GM12864 (cell line): ENCODE results near the gene KLHL33.

Source experiments
- DNase-seq: peaks from one replicate; pipeline ENCODE4 v3.0.0-alpha.2; 2011; ENCODE audit warnings: low read depth
- H3K4me3 ChIP-seq: 2 replicates; pipeline ENCODE4 v1.5.1; 2011; ENCODE audit warnings: mild to moderate bottlenecking, low read depth, low read length, control low read depth
- TF ChIP-seq, protein P1 (sequence below): IDR thresholded peaks from 2 replicates; pipeline ENCODE4 v1.5.1; 2011; ENCODE audit warnings: low read depth, mild to moderate bottlenecking, moderate library complexity, low read length, control low read depth, inconsistent platforms; ENCODE audit errors: missing control alignments

KLHL33 gene

DNA sequence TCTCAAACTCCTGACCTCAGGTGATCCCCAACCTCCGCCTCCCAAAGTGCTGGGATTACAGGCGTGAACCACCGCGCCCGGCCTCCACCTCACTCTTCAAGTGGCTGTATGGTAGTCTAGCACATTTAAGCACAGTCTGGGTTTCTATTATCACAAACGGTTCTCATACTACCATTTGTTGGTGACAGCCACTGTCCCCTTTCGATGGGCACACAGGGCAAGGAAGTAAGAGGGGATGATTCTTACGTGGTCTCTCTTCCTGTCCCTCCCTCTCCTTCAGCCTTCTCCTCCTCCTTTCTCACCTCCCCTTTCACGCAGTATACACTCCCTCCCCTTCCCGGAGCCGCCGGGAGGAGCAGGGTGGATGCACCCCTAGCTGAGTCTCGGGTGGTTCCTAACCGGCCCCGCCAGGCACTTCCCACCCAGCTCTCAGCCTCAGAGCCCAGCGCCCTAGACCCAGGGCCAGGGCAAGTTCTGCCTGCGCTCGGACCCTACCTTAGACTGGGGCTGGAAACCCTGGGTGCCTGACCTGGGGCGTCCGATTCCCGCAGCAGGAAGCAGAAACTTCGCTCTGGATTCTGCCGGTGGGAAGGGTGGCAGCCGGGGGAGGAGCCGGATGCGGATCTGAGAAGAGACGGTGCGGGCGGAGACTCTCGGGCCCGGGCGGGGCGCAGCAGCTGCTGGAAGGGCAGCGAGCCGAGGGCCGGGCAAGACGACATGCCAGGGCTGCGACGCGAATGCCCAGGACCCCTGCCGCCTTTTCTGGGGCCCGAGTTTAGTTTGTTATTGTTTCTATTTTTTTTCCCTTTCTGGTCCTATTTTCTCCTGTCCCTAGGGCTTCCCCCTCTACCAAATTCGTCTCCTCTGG, 22.9 kb downstream of the KLHL33 start, which contains the start of gene TEP1:
Gene TEP1, minus strand, starts transcription at position 626 of the 868 bp plus-strand sequence. CDS start 5,062 bp downstream, outside the sequence.
- H3K4me3 ChIP-seq: peak within 1 kb of the TSS; percentile 83
- TF ChIP-seq, protein P1, sequence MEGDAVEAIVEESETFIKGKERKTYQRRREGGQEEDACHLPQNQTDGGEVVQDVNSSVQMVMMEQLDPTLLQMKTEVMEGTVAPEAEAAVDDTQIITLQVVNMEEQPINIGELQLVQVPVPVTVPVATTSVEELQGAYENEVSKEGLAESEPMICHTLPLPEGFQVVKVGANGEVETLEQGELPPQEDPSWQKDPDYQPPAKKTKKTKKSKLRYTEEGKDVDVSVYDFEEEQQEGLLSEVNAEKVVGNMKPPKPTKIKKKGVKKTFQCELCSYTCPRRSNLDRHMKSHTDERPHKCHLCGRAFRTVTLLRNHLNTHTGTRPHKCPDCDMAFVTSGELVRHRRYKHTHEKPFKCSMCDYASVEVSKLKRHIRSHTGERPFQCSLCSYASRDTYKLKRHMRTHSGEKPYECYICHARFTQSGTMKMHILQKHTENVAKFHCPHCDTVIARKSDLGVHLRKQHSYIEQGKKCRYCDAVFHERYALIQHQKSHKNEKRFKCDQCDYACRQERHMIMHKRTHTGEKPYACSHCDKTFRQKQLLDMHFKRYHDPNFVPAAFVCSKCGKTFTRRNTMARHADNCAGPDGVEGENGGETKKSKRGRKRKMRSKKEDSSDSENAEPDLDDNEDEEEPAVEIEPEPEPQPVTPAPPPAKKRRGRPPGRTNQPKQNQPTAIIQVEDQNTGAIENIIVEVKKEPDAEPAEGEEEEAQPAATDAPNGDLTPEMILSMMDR: no peak
- DNase-seq: no peak

DNA sequence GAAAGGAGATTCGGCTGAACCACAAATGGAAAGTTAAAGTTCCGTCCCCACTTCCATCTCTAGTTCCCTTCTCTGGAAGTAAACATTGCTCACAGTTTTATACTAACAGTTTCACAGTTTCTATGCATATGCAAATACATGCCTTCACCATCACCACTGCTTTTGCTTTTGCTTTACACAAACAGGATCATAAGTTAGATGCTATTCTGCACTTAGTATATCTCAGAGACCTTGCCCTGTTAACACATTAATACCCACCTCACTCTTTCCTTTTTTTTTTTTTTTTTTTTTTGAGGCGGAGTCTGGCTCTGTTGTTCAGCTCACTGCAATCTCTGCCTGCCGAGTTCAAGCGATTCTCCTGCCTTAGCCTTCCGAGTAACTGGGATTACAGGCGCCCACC, 23.6 kb downstream of the KLHL33 start:
- peak overlapping the region; percentile 83 for H3K4me3 ChIP-seq
- TF ChIP-seq, protein P1: no peak
- no peak for DNase-seq

DNA sequence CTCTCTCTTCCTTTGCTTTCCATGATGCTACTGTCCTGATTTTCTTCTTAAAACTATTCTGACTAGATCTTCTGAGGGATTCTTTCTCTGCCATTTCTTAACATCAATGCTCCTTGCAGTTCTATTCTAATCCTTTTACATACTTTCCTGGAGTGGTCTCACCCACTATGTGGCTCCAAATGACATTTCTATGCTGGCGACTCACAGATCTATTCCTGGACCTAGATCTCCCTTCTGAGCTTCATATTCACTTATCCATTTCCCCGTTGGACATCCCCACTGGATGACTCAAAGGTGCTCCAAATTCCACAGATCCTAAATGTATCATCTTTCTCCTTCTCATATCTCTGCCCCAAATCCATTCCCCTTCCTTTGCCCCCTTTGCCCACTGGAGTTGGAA, 26.7 kb downstream of the KLHL33 start:
- no peak overlapping the region for H3K4me3 ChIP-seq
- TF ChIP-seq, protein P1: no peak
- no peak for DNase-seq

DNA sequence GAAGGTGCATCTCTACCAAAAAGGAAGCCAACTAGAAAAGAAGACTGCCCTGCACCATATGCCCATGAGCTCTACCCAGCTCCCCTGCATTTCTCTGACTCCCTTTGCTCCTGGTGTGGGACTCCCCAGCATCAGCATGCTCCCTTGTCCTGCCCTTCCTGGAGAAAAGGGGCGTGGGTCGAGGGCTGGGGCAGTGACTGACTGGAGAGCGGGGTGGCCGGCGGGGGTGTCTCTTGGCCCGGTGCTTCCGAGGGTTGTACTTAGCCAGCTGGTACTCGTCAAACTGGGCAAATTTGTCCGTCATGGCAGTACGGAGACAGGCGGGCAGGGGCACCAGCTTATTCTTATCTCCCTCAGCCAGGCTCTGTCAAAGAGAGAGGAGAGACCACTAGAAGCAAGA, 32.4 kb downstream of the KLHL33 start:
- DNase-seq: no peak
- no peak overlapping the region for H3K4me3 ChIP-seq
- TF ChIP-seq, protein P1: no peak

DNA sequence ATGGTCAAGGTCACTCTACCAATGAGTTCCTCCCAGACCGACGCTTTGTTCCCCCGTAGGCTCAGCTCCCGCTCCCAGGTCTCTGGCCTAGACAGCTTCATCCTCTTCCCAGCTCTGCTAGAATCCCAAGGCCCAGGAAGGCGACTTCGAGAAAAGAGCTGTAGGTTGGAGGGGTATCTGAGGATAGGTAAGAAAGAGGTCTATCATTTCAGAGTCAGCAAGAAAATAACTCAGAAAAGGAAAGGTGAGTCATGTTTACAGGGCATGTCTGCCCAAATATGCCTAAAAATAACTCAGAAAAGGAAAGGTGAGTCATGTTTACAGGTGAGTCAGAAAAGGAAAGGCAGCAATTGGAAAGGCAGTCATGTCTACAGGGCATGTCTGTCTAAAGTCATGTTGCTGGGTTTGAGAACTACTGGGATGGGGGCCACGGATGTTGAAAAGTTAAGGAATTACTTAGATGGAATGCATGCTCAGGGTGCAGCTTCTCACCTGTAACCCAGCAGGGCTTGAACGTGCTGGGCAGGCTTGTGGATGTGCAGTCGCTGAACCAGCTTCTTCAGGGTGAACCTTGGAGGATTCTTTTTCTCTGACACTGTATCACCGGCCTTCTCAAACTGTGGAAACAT, 34.9 kb downstream of the KLHL33 start:
- H3K4me3 ChIP-seq: no peak overlapping the region
- DNase-seq: no peak
- TF ChIP-seq, protein P1: no peak

DNA sequence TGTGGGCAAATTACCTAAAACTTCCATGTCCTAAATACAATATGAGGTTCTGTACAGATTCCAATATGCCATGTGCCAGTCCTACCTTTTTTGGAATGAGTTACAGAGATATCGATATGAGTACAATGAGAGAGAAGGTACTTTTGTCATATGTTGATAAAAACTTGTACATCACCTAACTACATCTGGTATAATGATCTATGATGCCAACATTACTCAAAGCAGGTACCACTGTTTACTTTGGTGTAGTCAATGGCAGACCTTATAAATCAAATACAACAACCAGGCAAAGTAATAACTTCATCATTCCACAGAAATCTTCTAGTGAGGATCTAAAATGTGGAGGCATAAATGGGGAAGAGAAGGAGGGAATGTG, 35.4 kb downstream of the KLHL33 start:
- TF ChIP-seq, protein P1: no peak
- no peak for DNase-seq
- H3K4me3 ChIP-seq: no peak overlapping the region
